B cell (primary cell): Measurements from ENCODE around the gene MAB21L4. TPM values are rescaled to one million over a fixed set of nuclear protein-coding genes. Genes with fewer than 3 reads are reported as not detected.

Experiments
- ATAC-seq: fragments of 200-7000 bp; cut with Tn5 transposase; one replicate; pipeline ENCODE4 v1.10.0; 2021; ENCODE audit warnings: low read depth, mild to moderate bottlenecking, moderate number of reproducible peaks, moderate library complexity
- CTCF ChIA-PET: fragments of 350-600 bp; sonication (Branson Sonifier 250); formaldehyde crosslinking; loops from one replicate; lab custom pipeline; 2021; ENCODE audit warnings: antibody characterized with exemption, inconsistent platforms; lab: Charles Lee
- POLR2A ChIA-PET: fragments of 350-600 bp; sonication (Branson Sonifier 250); formaldehyde crosslinking; loops from one replicate; lab custom pipeline; 2021; ENCODE audit warnings: antibody characterized with exemption; lab: Charles Lee
- DNase-seq: peaks from one replicate; pipeline ENCODE4 v3.0.0; 2013
- H2AFZ ChIP-seq: 2 replicates; pipeline ENCODE4 v1.6.1; 2012; ENCODE audit warnings: mild to moderate bottlenecking, low read depth, low read length; ENCODE audit not compliant: insufficient read depth, poor library complexity, severe bottlenecking
- H3K27ac ChIP-seq, 2 donors: 1 replicate in 1 of 2; 2 replicates in 1 of 2; pipeline ENCODE4 v1.5.1; 2012 to 2013; ENCODE audit warnings: low read length in 2 of 2, mild to moderate bottlenecking in 2 of 2, moderate library complexity in 1 of 2
- H3K27me3 ChIP-seq, 4 experiments: fragments of 200-600 bp in 1 of 4; sonication (generic) in 1 of 4; replicated peaks in 1 of 4; 1 replicate in 2 of 4; 2 replicates in 2 of 4; pipeline versions ENCODE4 v1.6.1 to v1.7.0; 2013 to 2016; ENCODE audit warnings: low read length in 3 of 4, mild to moderate bottlenecking in 2 of 4, mixed read lengths in 1 of 4, moderate library complexity in 1 of 4; ENCODE audit not compliant: insufficient read depth in 4 of 4, control insufficient read depth in 3 of 4; ENCODE audit errors: control extremely low read depth in 1 of 4
- H3K36me3 ChIP-seq, 2 experiments: replicated peaks in 1 of 2; 1 replicate in 1 of 2; 2 replicates in 1 of 2; pipeline versions ENCODE4 v1.6.1 to v1.7.1; 2013; ENCODE audit warnings: low read length in 1 of 2; ENCODE audit not compliant: insufficient read depth in 2 of 2, control insufficient read depth in 1 of 2; ENCODE audit errors: control extremely low read depth in 1 of 2, extremely low read depth in 1 of 2
- H3K4me1 ChIP-seq, 2 donors: fragments of 200-600 bp in 1 of 2; sonication (generic) in 1 of 2; 1 replicate in 1 of 2; 2 replicates in 1 of 2; pipeline versions ENCODE4 v1.5.1 to v1.6.1; 2013 to 2017; ENCODE audit warnings: low read length in 2 of 2; ENCODE audit not compliant: control insufficient read depth in 2 of 2, insufficient read depth in 2 of 2
- H3K4me2 ChIP-seq: replicated peaks from 2 replicates; pipeline ENCODE3; 2012; ENCODE audit warnings: mild to moderate bottlenecking, low read depth, low read length; ENCODE audit not compliant: poor library complexity, severe bottlenecking
- H3K4me3 ChIP-seq, 5 experiments: fragments of 200-600 bp in 1 of 5; sonication (generic) in 1 of 5; 1 replicate in 3 of 5; 2 replicates in 2 of 5; pipeline versions ENCODE4 v1.5.1 to v1.7.0; 2011 to 2016; ENCODE audit warnings: low read length in 4 of 5, mild to moderate bottlenecking in 4 of 5, low read depth in 2 of 5, control low read depth in 1 of 5, moderate library complexity in 1 of 5; ENCODE audit not compliant: insufficient read depth in 1 of 5; ENCODE audit errors: control extremely low read depth in 1 of 5, extremely low read depth in 1 of 5
- H3K79me2 ChIP-seq: fragments of 200-600 bp; sonication (generic); one replicate; pipeline ENCODE4 v1.6.0; 2016; ENCODE audit warnings: low read length; ENCODE audit not compliant: control insufficient read depth, insufficient read depth
- H3K9ac ChIP-seq: fragments of 200-600 bp; sonication (generic); 2 replicates; pipeline ENCODE4 v1.6.1; 2017; ENCODE audit warnings: mild to moderate bottlenecking, low read length, moderate library complexity
- H3K9me3 ChIP-seq, 3 donors: one replicate each; pipeline versions ENCODE4 v1.6.1 to v1.7.1; 2013; ENCODE audit warnings: low read length in 2 of 3; ENCODE audit not compliant: control insufficient read depth in 2 of 3, insufficient read depth in 1 of 3; ENCODE audit errors: control extremely low read depth in 1 of 3
- H4K20me1 ChIP-seq: 2 replicates; pipeline ENCODE4 v1.6.0; 2012; ENCODE audit warnings: mild to moderate bottlenecking, low read length; ENCODE audit not compliant: insufficient read depth, control insufficient read depth, poor library complexity, severe bottlenecking
- H3K27ac Mint-ChIP-seq: one replicate; pipeline ENCODE4 v1.8.0; 2021; ENCODE audit warnings: mixed read lengths
- H3K27me3 Mint-ChIP-seq: one replicate; pipeline ENCODE4 v1.8.0; 2021; ENCODE audit warnings: mixed read lengths
- H3K4me1 Mint-ChIP-seq: one replicate; pipeline ENCODE4 v1.8.0; 2021; ENCODE audit warnings: mixed read lengths
- H3K4me3 Mint-ChIP-seq: one replicate; pipeline ENCODE4 v1.8.0; 2021; ENCODE audit warnings: mixed read lengths
- H3K9me3 Mint-ChIP-seq: one replicate; pipeline ENCODE4 v1.8.0; 2022; ENCODE audit warnings: mixed read lengths; ENCODE audit not compliant: insufficient read depth
- EZH2 ChIP-seq: IDR thresholded peaks from 2 replicates; pipeline ENCODE4 v1.6.1; 2012; ENCODE audit warnings: borderline replicate concordance, low read depth, mild to moderate bottlenecking, moderate library complexity, low read length; ENCODE audit not compliant: insufficient read depth, poor library complexity, severe bottlenecking
- WGBS: methylation state at CpG from one replicate; pipeline ENCODE4 v1.1.5; 2013; ENCODE audit warnings: missing lambda C conversion rate; ENCODE audit not compliant: insufficient coverage; 5-methylcytosine and 5-hydroxymethylcytosine counted together
- intact Hi-C: fragments of 100-400 bp; cut with micrococcal nuclease; formaldehyde crosslinking; loops from one replicate; pipeline ENCODE4 v1.10.0; 2022
- polyA plus RNA-seq: library from polyadenylated mRNA; depleted of rRNA; stranded (reverse); fragments of >200 nt; gene quantifications from 2 replicates; pipeline ENCODE4 v1.2.3, GENCODE V29; 2012
- total RNA-seq, 2 donors: library from RNA; stranded (reverse); fragments of 120-200 nt in 1 of 2; gene quantifications; 1 replicate in 1 of 2; 2 replicates in 1 of 2; pipeline versions ENCODE4 v1.2.3 to v1.2.4, GENCODE V29; 2013 to 2022
- TF ChIP-seq, protein P1 (sequence below): fragments of 200-600 bp; IDR thresholded peaks from one replicate; pipeline ENCODE4 v1.8.0; 2022; ENCODE audit warnings: antibody characterized with exemption, mild to moderate bottlenecking

Gene MAB21L4
- total and polyA plus RNA-seq, 2 donors (not counting 1 experiment from before 2014, with no cell fraction given) = not detected

DNA sequence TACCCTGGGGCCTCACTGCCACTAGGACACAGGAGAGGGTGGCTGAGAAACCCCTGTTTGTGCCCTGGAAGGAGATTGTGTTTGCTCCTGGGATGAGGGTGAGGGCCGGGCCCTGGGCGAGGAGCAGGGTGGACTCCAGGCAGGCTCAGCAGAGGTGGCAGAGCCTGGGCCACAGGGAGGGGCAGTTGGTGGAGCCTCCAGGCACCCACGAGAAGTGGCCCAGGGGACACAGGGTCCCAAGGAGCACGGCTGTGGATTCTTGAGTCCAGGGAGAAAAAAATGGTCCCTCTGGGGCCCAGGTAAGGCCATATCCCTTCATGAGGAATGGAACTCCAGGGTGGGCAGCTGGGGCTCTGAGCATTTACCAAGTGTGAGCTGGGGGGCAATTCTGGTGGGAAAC lies 8.3 kb downstream of the MAB21L4 start:
- Mint-ChIP-seq H3K27me3 (peaks cover 10% of the 10 kb centered on the region), H3K4me1 (peaks cover 2% of the 10 kb centered on the region), H3K9me3 (no peaks in the 10 kb centered on the region), H3K27ac (no peak overlapping the region), H3K4me3 (no peak overlapping the region)
- H3K27ac ChIP-seq = no peak overlapping the region
- H3K4me1 ChIP-seq = no peaks in the 10 kb centered on the region
- peaks cover 0 to 8% (median 0%) of the 10 kb centered on the region in 4 experiments for H3K27me3 ChIP-seq
- 79% methylated on average over 4 of the region's 4 CpGs for WGBS
- ATAC-seq (no peak), DNase-seq (no peak)
- H3K36me3 ChIP-seq = no peaks in the 10 kb centered on the region
- no peak overlapping the region for H3K4me3 ChIP-seq
- CTCF ChIA-PET = no interaction called here
- intact Hi-C loops = no loop called here
- no peak for TF ChIP-seq EZH2
- TF ChIP-seq, protein P1, sequence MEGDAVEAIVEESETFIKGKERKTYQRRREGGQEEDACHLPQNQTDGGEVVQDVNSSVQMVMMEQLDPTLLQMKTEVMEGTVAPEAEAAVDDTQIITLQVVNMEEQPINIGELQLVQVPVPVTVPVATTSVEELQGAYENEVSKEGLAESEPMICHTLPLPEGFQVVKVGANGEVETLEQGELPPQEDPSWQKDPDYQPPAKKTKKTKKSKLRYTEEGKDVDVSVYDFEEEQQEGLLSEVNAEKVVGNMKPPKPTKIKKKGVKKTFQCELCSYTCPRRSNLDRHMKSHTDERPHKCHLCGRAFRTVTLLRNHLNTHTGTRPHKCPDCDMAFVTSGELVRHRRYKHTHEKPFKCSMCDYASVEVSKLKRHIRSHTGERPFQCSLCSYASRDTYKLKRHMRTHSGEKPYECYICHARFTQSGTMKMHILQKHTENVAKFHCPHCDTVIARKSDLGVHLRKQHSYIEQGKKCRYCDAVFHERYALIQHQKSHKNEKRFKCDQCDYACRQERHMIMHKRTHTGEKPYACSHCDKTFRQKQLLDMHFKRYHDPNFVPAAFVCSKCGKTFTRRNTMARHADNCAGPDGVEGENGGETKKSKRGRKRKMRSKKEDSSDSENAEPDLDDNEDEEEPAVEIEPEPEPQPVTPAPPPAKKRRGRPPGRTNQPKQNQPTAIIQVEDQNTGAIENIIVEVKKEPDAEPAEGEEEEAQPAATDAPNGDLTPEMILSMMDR = no peak
- no peaks in the 10 kb centered on the region for H4K20me1 ChIP-seq
- no peak overlapping the region for H3K4me2 ChIP-seq
- H3K9me3 ChIP-seq = peaks cover 0 to 6% (median 0%) of the 10 kb centered on the region in 3 donors
- H3K79me2 ChIP-seq = no peaks in the 10 kb centered on the region
- no peak overlapping the region for H3K9ac ChIP-seq
- POLR2A ChIA-PET = no interaction called here
- H2AFZ ChIP-seq = no peak overlapping the region

DNA sequence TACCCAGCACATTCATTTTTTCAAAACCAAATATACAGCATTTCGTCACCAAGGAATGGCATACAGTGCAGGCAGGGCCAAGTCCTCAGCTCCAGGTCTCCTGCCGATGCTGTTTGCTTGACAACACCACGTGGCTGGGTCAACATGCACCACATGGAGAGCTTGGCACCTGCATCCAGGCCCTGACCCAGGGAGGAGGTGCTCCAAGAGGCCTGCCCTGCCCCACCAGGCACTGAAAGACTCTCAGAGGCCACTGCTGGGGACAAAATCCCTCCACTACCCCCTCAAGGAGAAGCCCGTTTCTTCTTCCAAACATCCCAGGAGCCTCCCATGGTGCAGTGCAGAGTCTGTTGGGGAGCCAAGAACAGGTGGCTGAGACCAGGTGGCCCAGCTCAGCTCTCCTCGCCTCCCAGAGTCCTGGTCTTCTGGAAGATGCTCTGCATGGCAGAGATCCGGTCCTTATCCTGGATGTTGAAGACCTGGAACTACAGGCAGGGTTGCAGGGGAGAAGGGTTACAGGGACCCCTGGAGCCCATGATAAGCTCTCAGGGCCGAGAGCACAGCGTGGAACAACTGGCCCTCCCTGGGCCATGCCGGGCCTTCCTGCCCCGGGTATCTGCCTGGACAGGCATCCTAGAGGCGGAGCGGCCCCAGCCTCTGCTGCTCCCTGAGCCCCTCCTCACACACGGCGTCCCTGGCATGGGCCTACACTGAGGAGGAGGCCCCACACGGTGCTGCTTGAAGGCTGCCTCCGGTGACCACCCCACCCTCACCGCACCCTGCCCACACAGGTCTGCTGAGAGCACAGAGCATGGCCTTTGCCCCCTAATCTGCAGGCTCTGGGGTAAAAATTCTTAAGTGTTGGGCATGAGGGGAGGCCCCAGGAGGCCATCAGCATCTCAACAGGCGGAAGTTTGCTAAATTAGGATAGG lies 9.0 kb downstream of the MAB21L4 start:
- ATAC-seq (no peak), DNase-seq (no peak)
- Histone ChIP-seq H3K9me3 (peaks cover 0 to 6% (median 0%) of the 10 kb centered on the region in 3 donors), H3K4me2 (no peak overlapping the region), H3K79me2 (no peaks in the 10 kb centered on the region), H3K27me3 (peaks cover 0 to 8% (median 0%) of the 10 kb centered on the region in 4 experiments), H3K4me3 (no peak overlapping the region), H3K4me1 (no peaks in the 10 kb centered on the region), H4K20me1 (no peaks in the 10 kb centered on the region), H3K27ac (no peak overlapping the region), H2AFZ (no peak overlapping the region), H3K36me3 (no peaks in the 10 kb centered on the region), H3K9ac (no peak overlapping the region)
- H3K4me3 Mint-ChIP-seq = no peak overlapping the region
- POLR2A ChIA-PET = no interaction called here
- peaks cover 10% of the 10 kb centered on the region for H3K27me3 Mint-ChIP-seq
- H3K27ac Mint-ChIP-seq = no peak overlapping the region
- WGBS = 90% methylated on average over 12 of the region's 18 CpGs
- H3K4me1 Mint-ChIP-seq = peaks cover 2% of the 10 kb centered on the region
- H3K9me3 Mint-ChIP-seq = no peaks in the 10 kb centered on the region
- intact Hi-C loops = no loop called here
- CTCF ChIA-PET = no interaction called here
- TF ChIP-seq, protein P1 = no peak
- TF ChIP-seq EZH2 = no peak
